HG02981 (cell line): ENCODE data around the gene RPEL1.

Source experiments
- ATAC-seq: cut with Tn5 transposase; IDR thresholded peaks from one replicate; pipeline ENCODE4 v1.9.1; 2021; ENCODE audit warnings: mild to moderate bottlenecking, moderate library complexity; ENCODE audit not compliant: unreplicated experiment

Gene RPEL1

GRCh38 chr10:103278537-103278823 lies 32.8 kb downstream of the RPEL1 start:
- ATAC-seq, result no peak

- no peak for ATAC-seq
These were observed 33.2 kb downstream of the RPEL1 start for GRCh38 chr10:103278862-103279298.

- no peak for ATAC-seq
These were observed 34.3 kb downstream of the RPEL1 start for GRCh38 chr10:103280031-103280430.

- ATAC-seq, result no peak
These were observed 34.8 kb downstream of the RPEL1 start for GRCh38 chr10:103280506-103280905.

GRCh38 chr10:103281753-103282152 lies 36.1 kb downstream of the RPEL1 start:
- no peak for ATAC-seq

- ATAC-seq, result no peak
These were observed 37.3 kb downstream of the RPEL1 start for GRCh38 chr10:103282961-103283360.

- ATAC-seq, result no peak
These were observed 38.5 kb downstream of the RPEL1 start for GRCh38 chr10:103284170-103284569.

GRCh38 chr10:103287992-103288391 lies 42.3 kb downstream of the RPEL1 start:
- no peak for ATAC-seq

- ATAC-seq, result no peak
These were observed 45.9 kb downstream of the RPEL1 start for GRCh38 chr10:103291588-103291987.

- ATAC-seq, result no peak
These were observed 49.8 kb downstream of the RPEL1 start for GRCh38 chr10:103295374-103296015.
